DMS114 treated with DMSO at 0.1 percent for 48 hours (cell line): ENCODE results near the gene TSSC4.

Experiments used
- DNase-seq: peaks from one replicate; lab custom pipeline; 2025; ENCODE audit not compliant: unreplicated experiment; lab: John Stamatoyannopoulos, UW

Gene TSSC4

DNA sequence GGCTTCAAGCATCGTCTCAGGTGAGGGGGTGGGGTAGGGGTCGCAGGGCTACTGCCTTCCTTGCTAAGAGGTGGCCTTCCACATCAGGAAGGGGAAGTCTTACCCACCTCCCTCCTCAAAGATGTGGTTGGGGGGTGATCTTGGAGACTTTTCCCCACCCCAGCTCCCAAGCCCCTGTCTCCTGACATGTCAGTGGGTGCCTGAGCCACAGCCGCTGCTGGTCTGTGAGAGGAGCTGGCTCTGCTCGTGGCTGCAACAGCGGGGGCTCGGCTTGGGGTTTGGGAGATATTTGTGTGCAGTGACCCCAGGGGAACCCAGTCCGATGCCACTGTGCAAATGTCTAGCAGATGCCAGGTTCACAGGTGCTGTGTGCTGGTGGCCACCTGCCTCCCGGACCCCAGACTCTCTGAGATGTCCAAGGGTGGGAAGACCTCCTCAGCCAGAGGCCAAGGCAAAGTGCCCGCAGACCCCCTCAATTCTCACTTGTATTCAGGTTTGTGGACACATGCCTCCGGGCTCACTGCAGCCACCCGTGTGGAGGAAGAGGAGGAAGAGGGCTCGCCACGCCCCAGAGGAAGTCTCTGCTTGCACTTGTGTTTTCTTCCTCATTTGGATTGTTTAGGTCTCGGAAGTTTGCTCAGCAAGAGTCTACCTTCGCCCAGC, 46.2 kb downstream of the TSSC4 start:
- no peak for DNase-seq

GRCh38 chr11:2447253-2447950, 46.9 kb downstream of the TSSC4 start:
- DNase-seq, result no peak

GRCh38 chr11:2447951-2448650, 47.6 kb downstream of the TSSC4 start:
- DNase-seq, result no peak

- DNase-seq, result no peak
Measured at GRCh38 chr11:2448661-2449547, 48.4 kb downstream of the TSSC4 start.

DNA sequence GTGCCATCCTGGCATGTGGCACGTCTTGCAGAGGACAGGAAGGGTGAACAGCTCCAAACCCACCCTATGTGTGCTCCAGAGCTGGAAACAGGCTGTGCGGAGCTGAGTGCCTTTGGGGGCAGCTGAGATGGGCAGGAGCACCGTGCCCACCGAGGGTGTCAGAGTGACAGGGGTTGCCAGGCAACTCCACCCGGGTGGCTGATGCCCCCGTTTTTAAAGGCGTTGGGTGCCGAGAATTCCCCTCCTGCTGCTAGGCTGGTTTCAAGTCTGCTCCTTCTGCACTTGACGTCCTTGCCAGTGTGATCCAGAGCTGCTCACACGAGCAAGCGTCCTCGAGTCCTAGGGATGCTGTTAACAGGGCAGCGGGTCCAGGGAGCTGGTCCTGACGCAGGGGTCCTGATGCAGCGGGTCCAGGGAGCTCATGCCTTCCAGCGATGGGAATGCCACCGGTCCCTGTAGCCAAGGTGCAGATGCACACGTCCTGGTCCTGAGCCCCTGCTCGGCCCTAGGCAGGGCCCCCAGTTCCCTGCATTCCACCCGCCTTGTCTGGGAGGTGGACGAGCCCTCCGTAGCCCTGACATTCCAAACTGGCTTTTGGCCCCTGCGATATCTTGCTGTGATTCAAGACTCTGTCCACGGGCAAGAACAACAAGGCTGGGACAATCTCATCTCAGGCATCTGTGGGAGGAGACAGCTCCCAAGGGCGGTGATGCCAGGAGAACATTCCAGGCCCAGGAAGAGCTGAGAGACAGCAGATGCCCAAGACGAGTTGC, 49.2 kb downstream of the TSSC4 start:
- DNase-seq, result no peak

GRCh38 chr11:2450321-2451041, 49.9 kb downstream of the TSSC4 start:
- no peak for DNase-seq

DNA sequence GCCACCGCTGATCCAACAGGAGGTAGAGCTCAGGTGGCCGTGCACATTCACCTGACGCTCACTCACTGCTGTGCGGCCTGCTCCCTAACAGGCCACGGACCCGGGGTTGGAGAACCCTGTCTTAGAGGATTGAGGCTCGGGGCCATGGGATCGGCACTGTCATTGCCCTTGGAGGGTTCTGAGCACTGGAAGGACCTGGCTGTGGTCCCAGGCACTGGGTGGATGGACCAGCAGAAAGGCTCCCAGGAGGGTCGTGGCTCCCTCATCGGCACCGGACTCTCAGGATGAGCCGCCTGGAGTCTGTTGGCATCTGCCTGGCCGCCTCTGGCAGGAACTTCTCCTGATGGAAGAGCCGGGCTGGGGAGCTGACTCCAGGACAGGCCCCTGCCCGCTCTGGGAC, 50.8 kb downstream of the TSSC4 start:
- no peak for DNase-seq

DNA sequence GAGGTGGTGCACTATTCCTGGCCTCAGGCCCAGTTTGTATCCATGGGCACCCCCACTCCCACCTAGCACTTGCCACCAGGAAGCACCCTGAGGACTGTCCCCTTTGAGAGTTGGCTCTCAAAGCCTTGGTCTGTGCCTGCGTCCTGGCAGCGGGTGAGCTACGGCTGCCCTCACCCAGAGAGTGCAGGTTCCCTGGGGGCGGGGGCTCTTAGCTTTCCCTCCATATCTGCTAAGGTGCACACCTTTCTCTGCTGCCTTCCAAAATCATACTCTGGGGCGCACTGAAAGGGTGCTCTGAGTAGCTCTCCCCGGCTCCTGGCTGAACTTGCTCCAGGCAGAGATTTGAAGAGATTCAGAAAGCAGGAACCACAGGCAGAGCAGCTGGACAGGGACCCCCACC, 51.4 kb downstream of the TSSC4 start:
- no peak for DNase-seq

GRCh38 chr11:2452321-2453012, 51.9 kb downstream of the TSSC4 start:
- DNase-seq, result no peak

GRCh38 chr11:2453436-2453835, 52.9 kb downstream of the TSSC4 start:
- DNase-seq, result no peak
